GM20000 (cell line): ENCODE measurements around the gene REXO5.

Experiments
- DNase-seq: peaks from one replicate; pipeline ENCODE4 v3.0.0; 2012; ENCODE audit warnings: low spot score
- CTCF ChIP-seq: IDR thresholded peaks from 2 replicates; pipeline ENCODE4 v1.5.1; 2012; ENCODE audit warnings: mild to moderate bottlenecking, control low read depth; ENCODE audit errors: extremely low read depth, missing control alignments

The REXO5 gene

GRCh38 chr16:20884240-20884556 lies 77.9 kb downstream of the REXO5 start:
- no peak for DNase-seq
- no peak for TF ChIP-seq CTCF

GRCh38 chr16:20886320-20886719 lies 80.0 kb downstream of the REXO5 start:
- DNase-seq = no peak
- no peak for TF ChIP-seq CTCF

- DNase-seq = no peak
- TF ChIP-seq CTCF = no peak
These were observed 80.9 kb downstream of the REXO5 start for GRCh38 chr16:20887207-20887606.

- no peak for TF ChIP-seq CTCF
- DNase-seq = no peak
These were observed 83.4 kb downstream of the REXO5 start for GRCh38 chr16:20889625-20890275.

GRCh38 chr16:20894388-20894787 lies 88.1 kb downstream of the REXO5 start:
- DNase-seq = no peak
- TF ChIP-seq CTCF = no peak

- DNase-seq = no peak
- TF ChIP-seq CTCF = no peak
These were observed 91.0 kb downstream of the REXO5 start for GRCh38 chr16:20897253-20897897.

- DNase-seq = no peak
- no peak for TF ChIP-seq CTCF
These were observed 91.6 kb downstream of the REXO5 start for GRCh38 chr16:20897922-20898321.
